NT2/D1 (cell line): ENCODE results near the gene BCORL1.

Experiments used
- SUZ12 ChIP-seq: IDR thresholded peaks from 2 replicates; pipeline ENCODE4 v1.6.1; 2011; ENCODE audit not compliant: insufficient read length, insufficient read depth; ENCODE audit errors: extremely low read depth
- YY1 ChIP-seq: IDR thresholded peaks from 2 replicates; pipeline ENCODE4 v1.6.1; 2011; ENCODE audit not compliant: insufficient read length, insufficient read depth

DNA sequence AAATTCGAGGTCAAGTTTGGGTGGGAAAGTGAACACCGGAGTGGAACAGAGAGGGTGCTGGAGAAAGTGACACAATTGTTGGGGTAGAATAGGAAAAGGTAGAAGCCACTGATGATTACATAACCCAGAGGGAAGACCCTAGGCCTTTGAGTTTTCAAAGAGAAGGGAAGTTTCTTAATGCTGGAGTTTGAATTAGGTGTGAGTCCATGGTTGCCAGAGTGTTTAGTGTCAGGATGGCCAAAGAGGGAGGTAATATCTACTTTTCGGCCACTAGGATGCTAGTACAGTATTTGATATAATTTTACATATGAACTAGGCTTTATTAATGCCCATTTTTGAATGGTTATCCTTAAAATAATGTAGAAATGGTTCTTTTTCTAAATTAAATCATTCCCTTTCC, 5.4 kb downstream of the BCORL1 start:
- TF ChIP-seq YY1 (no peak), SUZ12 (no peak)
